OCI-LY1 (cell line): Measurements from ENCODE around the gene TTC28.

Source experiments
- CTCF ChIP-seq: fragments of 200-600 bp; sonication (generic), shearing (Covaris generic); IDR thresholded peaks from 2 replicates; pipeline ENCODE4 v1.5.1; 2017; ENCODE audit warnings: mild to moderate bottlenecking, antibody characterized with exemption, low read length, moderate library complexity, mixed read lengths
- EZH2 ChIP-seq: fragments of 200-600 bp; sonication (generic), shearing (Covaris generic); IDR thresholded peaks from 2 replicates; pipeline ENCODE4 v1.8.0; 2017; ENCODE audit warnings: borderline replicate concordance, mixed run types, mild to moderate bottlenecking, antibody characterized with exemption, low read length, moderate library complexity, mixed read lengths

DNA sequence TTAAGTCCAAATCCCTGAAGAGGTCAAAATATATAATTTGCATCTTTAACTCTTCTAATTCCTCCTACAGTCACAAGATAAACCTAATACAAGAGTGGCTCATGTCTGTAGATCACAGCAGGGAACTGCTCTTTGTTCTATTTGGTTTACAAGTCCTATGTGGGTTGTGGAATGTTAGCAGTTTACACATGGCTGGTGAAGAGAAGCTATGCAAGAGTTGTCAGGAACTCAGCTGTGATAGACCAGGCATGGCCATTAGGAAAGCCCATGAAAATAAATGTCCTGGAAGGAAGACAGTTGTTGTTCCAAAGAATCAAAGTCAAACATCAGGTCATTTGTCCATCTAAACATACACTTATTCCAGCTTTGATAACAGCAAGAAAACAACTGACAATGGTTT is 448.2 kb downstream of the TTC28 start:
- no peak for TF ChIP-seq CTCF
- TF ChIP-seq EZH2: no peak
